ENCODE results near the gene MREG.

DNA sequence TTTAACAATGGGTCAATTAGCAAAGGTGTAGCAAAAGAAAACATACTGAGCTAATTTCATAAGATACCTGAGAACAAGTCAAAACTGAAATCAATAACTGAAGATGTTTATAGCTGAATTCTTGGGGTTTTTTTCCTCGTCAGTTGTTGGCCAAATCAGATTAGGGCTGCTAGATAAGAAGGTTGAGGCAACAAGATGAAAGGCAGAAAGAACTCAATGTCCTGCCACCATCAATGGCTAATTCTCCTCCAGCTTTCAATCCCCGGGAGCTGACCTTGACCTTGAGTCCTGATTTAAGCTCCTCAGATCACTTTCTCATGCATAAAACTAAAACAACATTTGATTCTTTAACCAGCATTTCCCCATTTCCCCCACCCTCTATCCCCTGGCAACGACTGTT lies 61.8 kb downstream of the MREG start:
- no peak for TF ChIP-seq CTCF (IDR thresholded peaks at IDR 0.05; ENCODE audit: low read length)
- TF ChIP-seq EZH2 (IDR thresholded peaks at IDR 0.05; ENCODE audit: borderline replicate concordance, low read length): no peak
